ENCODE measurements around the gene GPR156.
"Not testable (repeated sequence)": the region's sequence is repeated elsewhere in the genome, so short reads cannot be mapped to it uniquely, and the experiment has no call there.

Gene GPR156

DNA sequence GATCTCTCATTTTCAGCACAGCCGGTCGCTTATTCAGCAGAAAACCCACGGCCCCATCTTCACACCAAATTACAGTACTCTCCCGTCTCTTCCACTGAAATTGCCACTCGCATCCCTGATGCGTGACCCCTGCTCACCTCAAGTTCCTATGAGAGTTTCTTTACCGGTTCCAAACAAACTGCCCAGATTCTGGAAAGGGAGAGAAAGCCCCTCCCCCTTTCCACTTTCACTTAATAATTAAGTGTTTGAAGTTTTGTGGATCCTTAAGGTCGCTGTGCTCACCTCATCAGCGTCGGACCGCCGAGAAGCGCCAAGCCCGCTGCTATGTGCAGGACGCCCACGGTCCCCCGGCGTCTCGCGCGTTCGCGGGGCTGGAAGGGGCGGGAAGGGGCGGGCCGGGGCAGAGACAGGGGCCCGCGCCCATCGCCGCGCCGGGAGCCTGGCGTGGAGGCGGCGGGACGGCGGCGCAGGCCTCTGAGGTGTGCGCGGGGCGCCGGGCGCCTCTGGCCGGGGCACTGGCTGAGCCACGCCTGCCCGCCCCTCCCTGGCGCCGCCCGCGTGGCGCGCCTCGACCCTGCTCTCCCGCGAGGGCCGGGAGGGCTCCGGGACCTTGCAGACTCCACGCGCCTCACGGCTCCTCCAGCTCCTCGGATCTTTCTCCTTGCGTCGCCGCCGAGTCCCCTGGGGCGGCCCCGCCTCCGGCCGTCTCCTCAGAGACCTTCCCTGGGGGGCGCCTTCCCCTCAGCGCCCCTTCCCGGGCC, at the start of gene GPR156:
Gene GPR156, minus strand, starts transcription at position 476 of the 761 bp plus-strand sequence. CDS start 41,124 bp downstream, outside the sequence.
- no peak for DNase-seq

DNA sequence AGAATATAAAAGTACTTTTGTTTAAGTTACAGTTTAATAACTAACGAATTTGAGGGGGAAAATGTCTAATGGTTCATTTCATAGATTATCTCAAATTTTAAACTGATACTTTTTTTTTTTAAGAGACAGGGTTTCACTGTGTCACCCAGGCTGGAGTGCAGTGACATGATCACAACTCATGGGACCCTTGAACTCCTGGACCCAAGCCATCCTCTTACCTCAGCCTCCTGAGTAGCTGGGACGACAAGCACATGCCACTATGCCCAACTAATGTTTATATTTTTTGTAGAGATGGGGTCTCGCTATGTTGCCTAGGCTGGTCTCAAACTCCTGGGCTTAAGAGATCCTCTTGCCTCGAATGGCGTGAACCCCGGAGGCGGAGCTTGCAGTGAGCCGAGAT, 47.6 kb upstream of the GPR156 start:
- no peak for DNase-seq

- DNase-seq = no peak
Observed at GRCh38 chr3:120331076-120331475, 46.1 kb upstream of the GPR156 start.

DNA sequence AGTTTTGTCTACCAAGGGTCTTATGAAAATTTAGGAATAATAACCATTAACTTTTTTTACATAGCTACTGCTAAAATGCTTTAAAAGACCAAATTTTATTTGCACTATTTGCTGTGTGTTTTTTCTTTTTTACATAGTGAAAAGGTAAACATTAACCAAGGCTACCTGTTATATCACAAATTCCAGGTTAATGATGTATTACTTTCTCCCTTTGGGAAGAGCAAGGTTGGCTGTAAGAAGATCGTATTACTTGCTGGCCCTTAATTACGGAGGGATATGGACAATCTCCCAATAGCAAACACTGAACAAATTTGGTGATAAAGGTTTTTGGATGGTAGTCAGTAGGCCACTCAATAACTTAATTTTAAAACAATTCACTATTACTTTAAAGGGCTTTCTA, 41.8 kb upstream of the GPR156 start:
- no peak for DNase-seq

GRCh38 chr3:120324190-120324589, 39.2 kb upstream of the GPR156 start:
- DNase-seq = no peak

- not testable (repeated sequence) for DNase-seq
Observed at GRCh38 chr3:120323761-120324160, 38.7 kb upstream of the GPR156 start.

DNA sequence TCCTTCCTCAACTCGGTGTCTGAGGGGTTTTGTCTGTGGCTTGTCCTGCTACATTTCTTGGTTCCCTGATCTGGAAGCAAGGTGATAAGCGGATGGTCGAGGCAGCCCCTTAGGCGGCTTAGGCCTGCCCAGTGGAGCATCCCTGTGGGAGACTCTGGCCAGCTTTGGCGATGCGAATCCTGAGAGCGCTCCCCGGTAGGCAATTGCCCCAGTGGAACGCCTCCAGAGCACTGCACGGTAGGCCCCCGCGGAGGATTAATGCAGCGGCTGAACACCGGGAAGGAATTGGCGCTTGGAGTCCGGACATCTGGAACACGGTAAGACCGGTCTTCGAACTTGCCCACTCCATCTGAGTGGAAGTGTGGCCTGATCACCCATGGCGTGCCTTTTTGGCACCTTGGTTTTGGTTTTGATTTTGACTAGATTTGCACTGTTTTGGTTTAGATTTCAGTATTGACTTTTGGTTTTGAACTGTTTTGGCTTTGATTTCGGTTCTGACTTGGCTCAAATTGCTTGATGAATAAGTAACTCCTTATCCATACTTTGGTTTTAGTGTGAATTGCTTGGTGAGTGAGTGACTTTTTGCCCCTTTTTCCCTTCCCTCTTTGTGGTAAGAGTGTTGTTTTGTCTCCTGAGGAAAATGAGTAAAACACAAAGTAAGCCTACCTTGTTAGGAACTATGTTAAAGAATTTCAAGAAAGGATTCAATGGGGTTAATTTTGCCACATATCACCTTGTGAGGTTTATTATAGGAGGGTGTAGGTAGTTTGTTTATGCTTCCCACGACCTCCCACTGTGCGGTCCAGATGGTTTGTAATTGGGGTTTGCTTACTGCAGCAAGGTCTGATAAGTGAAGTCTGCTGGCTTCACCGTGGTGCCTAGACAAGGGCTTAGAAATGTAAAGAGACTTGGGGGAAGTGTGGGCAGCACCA, 27.1 kb upstream of the GPR156 start:
- no peak for DNase-seq

- DNase-seq = no peak
Observed at GRCh38 chr3:120306519-120307455, 21.8 kb upstream of the GPR156 start.

DNA sequence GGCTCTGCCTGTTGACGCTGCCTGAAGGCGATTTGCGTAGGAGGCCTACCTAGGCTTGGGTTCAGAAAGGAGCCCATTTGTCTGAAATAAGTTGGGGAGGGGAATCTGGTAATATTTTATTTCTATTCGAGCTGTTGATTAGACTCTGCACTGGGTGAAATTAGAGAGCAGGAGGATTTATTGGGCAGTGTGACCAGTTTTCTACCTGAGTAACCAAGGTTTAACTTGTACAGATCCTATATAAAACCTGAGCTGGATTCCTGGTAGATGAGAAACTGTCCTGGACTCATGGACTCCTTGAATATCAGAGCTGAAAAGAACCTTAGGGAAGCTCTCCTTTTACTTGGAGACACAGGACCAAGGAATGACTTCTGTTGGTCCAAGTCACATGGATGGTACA, 19.6 kb upstream of the GPR156 start:
- no peak for DNase-seq

GRCh38 chr3:120302361-120302760, 17.3 kb upstream of the GPR156 start:
- no peak for DNase-seq

GRCh38 chr3:120300971-120301370, 15.9 kb upstream of the GPR156 start:
- no peak for DNase-seq

DNA sequence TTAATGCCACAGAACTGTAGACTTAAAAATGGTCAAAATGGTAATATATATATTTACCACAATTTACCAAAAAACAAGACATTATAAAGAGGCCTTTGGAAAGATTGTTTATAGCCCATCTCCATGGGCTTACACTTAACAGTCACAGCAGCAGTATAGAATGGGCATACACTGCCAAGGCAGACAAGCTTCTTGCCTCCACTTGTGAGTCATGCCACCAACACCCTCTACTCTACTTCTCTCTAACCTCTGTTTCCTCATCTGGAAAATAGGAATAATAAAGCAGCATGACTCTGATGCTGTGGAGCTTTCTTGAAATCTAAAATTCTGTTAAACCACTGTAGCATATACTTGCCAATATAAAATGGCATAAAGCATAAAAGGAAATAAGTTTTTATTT, 14.4 kb upstream of the GPR156 start:
- no peak for DNase-seq

GRCh38 chr3:120298996-120299395, 14.0 kb upstream of the GPR156 start:
- DNase-seq = no peak

DNA sequence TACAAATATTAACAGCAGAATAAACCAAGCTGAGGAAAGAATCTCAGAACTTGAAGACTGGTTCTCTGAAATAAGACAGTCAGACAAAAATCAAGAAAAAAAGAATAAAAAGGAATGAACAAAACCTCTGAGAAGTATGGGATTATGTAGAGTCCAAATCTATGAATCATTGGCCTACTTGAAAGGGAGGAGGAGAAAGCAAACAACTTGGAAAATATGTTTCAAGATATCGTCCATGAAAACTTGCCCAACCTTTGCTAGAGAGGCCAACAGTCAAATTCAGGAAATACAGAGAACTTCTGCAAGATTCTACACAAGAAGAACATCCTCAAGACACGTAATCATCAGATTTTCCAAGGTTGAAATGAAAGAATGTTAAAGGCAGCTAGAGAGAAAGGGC, 6.5 kb upstream of the GPR156 start:
- DNase-seq = not testable (repeated sequence)

- no peak for DNase-seq
Observed at GRCh38 chr3:120289636-120290035, 4.6 kb upstream of the GPR156 start.

DNA sequence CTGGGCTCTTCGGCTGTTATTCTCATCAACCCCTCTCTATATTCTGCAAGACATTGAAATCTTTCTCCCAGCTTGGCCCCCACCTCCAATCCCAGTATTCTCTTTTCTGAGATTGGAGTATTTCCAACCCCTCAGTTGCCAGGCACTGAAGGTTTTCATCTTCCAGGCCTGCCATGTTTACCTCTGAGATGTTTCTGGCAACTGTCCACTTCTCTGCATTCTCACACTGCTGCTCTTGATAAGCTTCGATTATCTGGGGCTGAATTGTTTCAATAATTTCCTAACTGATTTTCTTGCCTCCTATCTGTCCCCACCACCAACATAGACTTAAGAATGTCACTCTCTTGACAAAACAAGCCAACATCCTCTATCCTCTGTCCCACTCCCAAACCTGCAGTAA, 1.4 kb upstream of the GPR156 start:
- no peak for DNase-seq

DNA sequence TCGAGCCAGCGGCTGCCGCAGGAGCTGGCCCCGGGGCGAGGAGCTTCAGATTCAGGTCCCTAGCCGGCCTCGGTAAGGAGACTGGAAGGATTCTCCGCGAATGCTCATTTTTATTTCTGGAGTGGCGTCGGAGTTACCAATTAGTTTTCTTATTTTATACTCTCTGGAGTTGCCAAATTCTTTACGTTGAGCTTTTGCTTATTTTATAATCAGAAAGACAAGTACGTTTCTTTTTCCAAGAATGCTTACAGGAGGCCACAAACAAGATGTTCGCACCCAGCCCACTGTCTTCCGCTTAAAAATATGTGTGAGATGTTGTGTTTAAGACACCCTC, 453 bp upstream of the GPR156 start:
- DNase-seq = no peak

DNA sequence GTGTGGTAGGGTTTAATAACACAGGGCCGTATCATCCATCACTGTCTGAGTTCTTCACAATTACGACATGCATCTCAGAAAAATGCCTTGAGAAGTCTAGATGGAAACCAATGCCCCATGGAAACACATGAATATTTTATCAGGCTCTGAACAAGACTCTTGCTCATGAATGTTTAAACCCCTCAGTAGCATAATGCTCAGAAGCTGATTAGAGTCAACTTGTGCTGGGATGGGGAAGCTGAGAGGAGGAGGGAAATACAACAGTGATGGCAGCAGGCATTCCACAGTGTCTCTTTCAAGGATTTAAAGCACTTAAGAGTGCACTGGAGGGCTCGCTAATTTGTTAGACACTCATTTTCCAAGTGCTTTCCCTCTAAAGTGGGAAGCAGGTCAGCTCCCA, 3.8 kb downstream of the GPR156 start:
- no peak for DNase-seq

DNA sequence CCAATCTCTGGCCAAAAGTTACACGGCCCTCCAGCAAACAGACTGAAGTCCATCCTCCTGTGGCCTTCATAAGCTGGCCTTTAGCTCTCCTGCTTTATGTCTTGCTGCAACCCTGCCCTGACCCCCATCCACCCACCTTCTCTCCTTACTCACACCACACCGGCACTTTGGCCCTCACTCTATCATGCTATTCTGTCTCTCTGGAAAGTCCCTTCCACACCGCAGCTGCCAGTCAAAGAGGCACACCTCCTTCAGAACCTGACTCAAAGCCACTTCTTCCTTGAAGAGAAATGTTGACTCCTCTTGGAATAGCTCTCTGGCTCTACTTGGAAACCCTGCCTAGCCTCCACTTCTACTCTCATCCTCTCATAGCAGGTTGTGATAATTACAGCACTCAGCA, 4.5 kb downstream of the GPR156 start:
- DNase-seq = no peak

DNA sequence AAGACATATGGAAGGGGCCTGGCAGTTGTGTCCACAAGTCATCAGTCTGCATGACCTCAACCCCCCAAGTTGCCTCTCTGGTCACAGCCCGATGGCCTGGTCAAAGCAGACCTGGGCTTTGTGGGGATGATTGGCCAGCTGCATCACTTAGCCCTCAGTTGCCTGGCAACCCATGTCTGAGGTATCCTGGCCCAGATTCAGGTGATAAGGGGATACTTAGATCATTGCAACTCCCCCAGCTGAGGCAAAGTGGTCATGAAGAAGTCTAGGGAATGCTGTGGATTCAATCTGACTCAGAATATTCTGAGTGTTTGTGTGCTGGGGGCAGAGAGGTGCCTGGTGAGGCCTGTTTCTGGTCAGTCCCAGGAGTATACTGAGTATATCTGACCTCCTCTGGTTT, 5.0 kb downstream of the GPR156 start:
- DNase-seq = no peak

- no peak for DNase-seq
Observed at GRCh38 chr3:120276767-120277166, 8.3 kb downstream of the GPR156 start.

DNA sequence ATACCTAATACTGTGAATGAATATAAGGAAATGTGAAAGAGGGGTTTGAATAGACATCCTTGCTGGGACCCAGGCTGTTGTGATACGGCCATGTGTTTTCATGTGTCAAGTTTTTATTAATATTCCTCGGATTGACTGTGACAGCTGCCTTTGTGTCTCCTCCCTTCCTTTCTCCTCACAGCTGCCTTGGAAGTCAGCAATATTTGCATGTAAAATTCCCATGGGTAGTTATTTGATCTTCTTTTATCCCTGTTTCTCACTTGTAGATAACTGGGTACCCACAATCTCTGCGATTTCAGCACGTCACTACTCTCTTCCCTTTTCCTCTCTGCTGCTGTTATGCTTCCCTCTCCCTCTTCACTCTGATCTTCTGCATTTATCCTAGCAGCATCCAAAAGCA, 9.4 kb downstream of the GPR156 start:
- no peak for DNase-seq

GRCh38 chr3:120274739-120275167, 10.3 kb downstream of the GPR156 start:
- no peak for DNase-seq

All from activated CD4-positive, alpha-beta T cell treated with anti-CD3 and anti-CD28 coated beads for 1 hour (primary cell).